ENCODE measurements around the gene GDAP2. TPM values are rescaled to one million over a fixed set of nuclear protein-coding genes. Genes with fewer than 3 reads are reported as not detected.

The GDAP2 gene
- total RNA-seq, 4 donors from 2014 or later, result 38.7 to 48.9 (median 47.6) TPM

DNA sequence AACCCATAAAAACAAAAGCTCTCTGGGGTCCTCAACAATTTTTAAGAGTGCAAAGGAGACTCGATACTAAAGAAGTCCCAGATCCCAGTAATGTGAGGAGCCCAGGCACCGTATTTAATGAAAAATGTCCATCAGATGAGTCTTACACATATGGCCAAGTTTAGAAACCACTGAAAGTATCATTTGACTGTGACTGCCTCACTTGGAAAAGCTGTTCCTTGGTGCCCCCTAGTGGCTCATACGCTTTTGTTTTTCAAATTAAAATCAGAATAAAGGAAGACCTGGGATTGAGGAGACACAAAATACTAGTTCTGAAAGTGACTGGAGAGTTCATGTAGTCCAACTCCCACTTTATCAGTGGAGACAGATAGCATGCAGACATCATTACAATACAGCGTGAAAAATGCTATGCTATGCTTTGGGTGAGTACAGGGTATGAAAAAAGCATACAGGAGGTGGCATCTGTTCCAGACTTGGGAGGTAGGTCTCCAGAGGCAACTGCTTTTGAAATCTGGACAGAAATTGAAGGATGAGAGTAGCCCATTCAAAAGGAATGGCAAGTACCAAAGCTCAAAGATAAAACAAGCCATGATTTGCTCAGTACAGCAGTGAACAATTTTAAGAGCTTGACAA is 33.8 kb downstream of the GDAP2 start:
- Histone ChIP-seq H3K27ac (no peak overlapping the region), H3K9me3 (no peaks in the 10 kb centered on the region), H3K27me3 (no peaks in the 10 kb centered on the region), H3K4me3 (replicated peaks in 1 of 3) (no peak overlapping the region), H3K36me3 (peaks cover 14 to 21% of the 10 kb centered on the region in 2 donors), H3K4me1 (peaks cover 5 to 7% of the 10 kb centered on the region in 2 donors)
- TF ChIP-seq, protein P1, sequence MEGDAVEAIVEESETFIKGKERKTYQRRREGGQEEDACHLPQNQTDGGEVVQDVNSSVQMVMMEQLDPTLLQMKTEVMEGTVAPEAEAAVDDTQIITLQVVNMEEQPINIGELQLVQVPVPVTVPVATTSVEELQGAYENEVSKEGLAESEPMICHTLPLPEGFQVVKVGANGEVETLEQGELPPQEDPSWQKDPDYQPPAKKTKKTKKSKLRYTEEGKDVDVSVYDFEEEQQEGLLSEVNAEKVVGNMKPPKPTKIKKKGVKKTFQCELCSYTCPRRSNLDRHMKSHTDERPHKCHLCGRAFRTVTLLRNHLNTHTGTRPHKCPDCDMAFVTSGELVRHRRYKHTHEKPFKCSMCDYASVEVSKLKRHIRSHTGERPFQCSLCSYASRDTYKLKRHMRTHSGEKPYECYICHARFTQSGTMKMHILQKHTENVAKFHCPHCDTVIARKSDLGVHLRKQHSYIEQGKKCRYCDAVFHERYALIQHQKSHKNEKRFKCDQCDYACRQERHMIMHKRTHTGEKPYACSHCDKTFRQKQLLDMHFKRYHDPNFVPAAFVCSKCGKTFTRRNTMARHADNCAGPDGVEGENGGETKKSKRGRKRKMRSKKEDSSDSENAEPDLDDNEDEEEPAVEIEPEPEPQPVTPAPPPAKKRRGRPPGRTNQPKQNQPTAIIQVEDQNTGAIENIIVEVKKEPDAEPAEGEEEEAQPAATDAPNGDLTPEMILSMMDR (IDR thresholded peaks at IDR 0.05), result peak; percentile 38 to 80 (median 69)
- TF ChIP-seq POLR2A (IDR thresholded peaks at IDR 0.05), result no peak
- WGBS, 2 donors, result 20% methylated on average over 4 of the region's 4 CpGs
- DNase-seq, result peak; percentile 61 to 74
- intact Hi-C loops (cut with DNase I), result no loop called here

DNA sequence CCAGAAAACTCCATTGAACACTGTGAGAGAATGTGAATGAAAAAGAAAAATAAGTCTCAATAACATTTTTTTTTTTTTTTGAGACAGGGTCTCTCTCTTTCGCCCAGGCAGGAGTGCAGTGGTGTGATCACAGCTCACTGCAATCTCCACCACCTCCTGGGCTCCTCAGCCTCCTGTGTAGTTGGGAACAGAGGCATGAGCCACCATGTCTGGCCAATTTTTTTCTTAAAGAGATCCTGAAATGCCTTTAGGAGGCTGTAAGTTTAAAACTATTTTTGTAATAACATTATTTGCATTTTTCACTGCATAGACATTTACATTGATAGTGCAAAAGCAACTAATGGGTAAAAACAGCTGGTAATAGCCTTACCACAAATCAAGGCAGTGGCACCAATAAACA is 35.3 kb downstream of the GDAP2 start:
- WGBS, 2 donors, result 89% methylated on average over 1 of the region's 1 CpG
- H3K36me3 ChIP-seq, result peaks cover 14 to 21% of the 10 kb centered on the region in 2 donors
- peaks cover 1 to 3% of the 10 kb centered on the region in 2 donors for H3K4me1 ChIP-seq
- H3K27me3 ChIP-seq, result no peaks in the 10 kb centered on the region
- no peaks in the 10 kb centered on the region for H3K9me3 ChIP-seq
- H3K27ac ChIP-seq, result no peak overlapping the region
- intact Hi-C loops (cut with DNase I), result no loop called here
- TF ChIP-seq, protein P1 (IDR thresholded peaks at IDR 0.05), result no peak
- no peak overlapping the region for H3K4me3 ChIP-seq (replicated peaks in 1 of 3)
- no peak for DNase-seq

GRCh38 chr1:117892512-117892911 is 36.9 kb downstream of the GDAP2 start:
- Histone ChIP-seq H3K27ac (no peak overlapping the region), H3K27me3 (no peaks in the 10 kb centered on the region), H3K9me3 (no peaks in the 10 kb centered on the region), H3K4me3 (replicated peaks in 1 of 3) (no peak overlapping the region), H3K4me1 (no peaks in the 10 kb centered on the region), H3K36me3 (peaks cover 13 to 19% of the 10 kb centered on the region in 2 donors)
- intact Hi-C loops (cut with DNase I), result no loop called here
- TF ChIP-seq, protein P1 (IDR thresholded peaks at IDR 0.05), result no peak
- no peak for TF ChIP-seq POLR2A (IDR thresholded peaks at IDR 0.05)
- no peak for DNase-seq
- 91 to 93% methylated on average over 2 of the region's 2 CpGs for WGBS, 2 donors

GRCh38 chr1:117890452-117890851 is 39.0 kb downstream of the GDAP2 start:
- no peak overlapping the region for H3K27ac ChIP-seq
- no peak for TF ChIP-seq POLR2A (IDR thresholded peaks at IDR 0.05)
- TF ChIP-seq, protein P1 (IDR thresholded peaks at IDR 0.05), result no peak
- DNase-seq, result no peak
- no peak overlapping the region for H3K4me3 ChIP-seq (replicated peaks in 1 of 3)
- no peaks in the 10 kb centered on the region for H3K9me3 ChIP-seq
- 95 to 97% methylated on average over 2 of the region's 2 CpGs for WGBS, 2 donors
- intact Hi-C loops (cut with DNase I), result no loop called here
- H3K36me3 ChIP-seq, result no peaks in the 10 kb centered on the region
- no peaks in the 10 kb centered on the region for H3K4me1 ChIP-seq
- no peaks in the 10 kb centered on the region for H3K27me3 ChIP-seq

DNA sequence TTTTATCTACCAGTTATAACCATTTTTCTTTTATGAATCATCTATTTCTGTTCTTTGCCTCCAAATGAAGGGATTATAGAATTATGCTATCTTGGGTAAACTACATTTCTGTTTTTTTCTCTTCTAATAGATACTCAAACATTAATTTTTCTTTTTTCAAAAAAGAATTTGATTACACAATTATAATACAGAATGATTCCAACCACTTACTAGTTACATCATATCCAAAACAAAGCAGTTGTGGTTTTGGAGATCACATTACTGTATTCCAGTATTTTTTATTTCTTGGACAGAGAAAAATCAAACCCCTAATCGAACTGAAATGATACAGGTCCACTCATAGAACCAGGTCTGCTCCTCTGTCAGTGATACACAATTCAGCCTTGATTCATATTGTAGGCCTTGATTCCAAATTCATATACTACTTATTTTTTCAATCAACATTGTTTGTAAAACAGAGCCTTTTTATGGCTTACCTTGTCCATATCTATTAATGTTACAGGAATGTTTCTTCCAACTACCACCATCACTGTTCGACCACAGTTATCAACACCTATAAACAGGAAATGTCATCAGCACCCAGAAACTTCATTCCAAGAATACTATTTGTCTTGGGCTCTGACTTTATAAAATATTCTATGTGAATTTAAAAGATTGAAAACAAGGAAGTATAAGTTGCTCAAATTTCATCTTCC is 43.2 kb downstream of the GDAP2 start:
- Histone ChIP-seq H3K4me3 (replicated peaks in 1 of 3) (no peak overlapping the region), H3K4me1 (peaks cover 5 to 15% of the 10 kb centered on the region in 2 donors), H3K27ac (no peak overlapping the region), H3K9me3 (no peaks in the 10 kb centered on the region), H3K36me3 (no peaks in the 10 kb centered on the region), H3K27me3 (no peaks in the 10 kb centered on the region)
- DNase-seq, result no peak
- WGBS, 2 donors, result 86 to 93% methylated on average over 2 of the region's 2 CpGs
- no peak for TF ChIP-seq POLR2A (IDR thresholded peaks at IDR 0.05)
- TF ChIP-seq, protein P1 (IDR thresholded peaks at IDR 0.05), result no peak
- intact Hi-C loops (cut with DNase I), result no loop called here

All from thyroid gland (tissue), 4 donors.